GM23338 (cell line): ENCODE results near the gene RPS19. TPM values are rescaled to one million over a fixed set of nuclear protein-coding genes. Genes with fewer than 3 reads are reported as not detected.

Experiments
- ATAC-seq: fragments of 200-7000 bp; cut with Tn5 transposase; 3 replicates; pipeline ENCODE4 v1.9.1; 2020
- DNase-seq: peaks from one replicate; pipeline ENCODE4 v3.0.0-alpha.2; 2015; ENCODE audit warnings: low spot score
- H2AFZ ChIP-seq: fragments of 200-600 bp; sonication (generic); 2 replicates; pipeline ENCODE4 v1.8.0; 2016; ENCODE audit warnings: antibody characterized with exemption, mild to moderate bottlenecking, moderate library complexity
- H3F3A ChIP-seq: fragments of 200-600 bp; sonication (generic); replicated peaks from 2 replicates; pipeline ENCODE4 v1.8.0; 2017; ENCODE audit warnings: antibody characterized with exemption, mixed run types, low read depth
- H3K27ac ChIP-seq: fragments of 200-600 bp; sonication (generic); 2 replicates; pipeline ENCODE4 v1.6.1; 2016; ENCODE audit warnings: low read depth
- H3K27me3 ChIP-seq: fragments of 200-600 bp; sonication (generic); 2 replicates; pipeline ENCODE4 v1.8.0; 2016; ENCODE audit warnings: mild to moderate bottlenecking, mixed run types, moderate library complexity; ENCODE audit not compliant: insufficient read depth
- H3K36me3 ChIP-seq: fragments of 200-600 bp; sonication (generic); 2 replicates; pipeline ENCODE4 v1.8.0; 2016; ENCODE audit warnings: mild to moderate bottlenecking; ENCODE audit not compliant: insufficient read depth
- H3K4me1 ChIP-seq: fragments of 200-600 bp; sonication (generic); 2 replicates; pipeline ENCODE4 v1.8.0; 2016; ENCODE audit warnings: mild to moderate bottlenecking, moderate library complexity; ENCODE audit not compliant: insufficient read depth
- H3K4me2 ChIP-seq: fragments of 200-600 bp; sonication (generic); 2 replicates; pipeline ENCODE4 v1.7.1; 2017; ENCODE audit warnings: mixed run types
- H3K4me3 ChIP-seq: fragments of 200-600 bp; sonication (generic); 2 replicates; pipeline ENCODE4 v1.6.1; 2016; ENCODE audit warnings: mixed run types
- H3K79me2 ChIP-seq: fragments of 200-600 bp; sonication (generic); replicated peaks from 2 replicates; pipeline ENCODE4 v1.8.0; 2017; ENCODE audit warnings: mild to moderate bottlenecking; ENCODE audit not compliant: insufficient read depth
- H3K9me2 ChIP-seq: fragments of 200-600 bp; sonication (generic); 2 replicates; pipeline ENCODE4 v1.8.0; 2017; ENCODE audit not compliant: insufficient read depth
- H4K20me1 ChIP-seq: fragments of 200-600 bp; sonication (generic); replicated peaks from 2 replicates; pipeline ENCODE4 v1.8.0; 2017; ENCODE audit warnings: mild to moderate bottlenecking; ENCODE audit not compliant: insufficient read depth
- H3K27ac Mint-ChIP-seq: 2 replicates; pipeline ENCODE4 v1.8.0; 2020; ENCODE audit warnings: inconsistent platforms, mild to moderate bottlenecking, moderate library complexity, mixed read lengths
- H3K27me3 Mint-ChIP-seq: 3 replicates; pipeline ENCODE4 v1.8.0; 2022; ENCODE audit warnings: low read depth, mild to moderate bottlenecking, moderate library complexity, mixed read lengths, inconsistent platforms; ENCODE audit not compliant: insufficient read depth, poor library complexity
- H3K36me3 Mint-ChIP-seq: 3 replicates; pipeline ENCODE4 v1.8.0; 2021; ENCODE audit warnings: low read depth, mild to moderate bottlenecking, inconsistent platforms, moderate library complexity, mixed read lengths
- H3K4me1 Mint-ChIP-seq: 3 replicates; pipeline ENCODE4 v1.8.0; 2020; ENCODE audit warnings: mild to moderate bottlenecking, inconsistent platforms, mixed read lengths
- H3K4me3 Mint-ChIP-seq: 3 replicates; pipeline ENCODE4 v1.8.0; 2021; ENCODE audit warnings: moderate library complexity, mild to moderate bottlenecking, inconsistent platforms, mixed read lengths
- H3K9me3 Mint-ChIP-seq: 3 replicates; pipeline ENCODE4 v1.8.0; 2020; ENCODE audit warnings: moderate library complexity, mild to moderate bottlenecking, inconsistent platforms, mixed read lengths
- CREB1 ChIP-seq: fragments of 250-450 bp; sonication (Bioruptor Pico); IDR thresholded peaks from 2 replicates; pipeline ENCODE4 v1.5.0; 2020; ENCODE audit warnings: low read depth, mild to moderate bottlenecking, moderate library complexity
- CTCF ChIP-seq, 2 experiments: fragments of 200-600 bp in 1 of 2; sonication (generic) in 1 of 2; conservative IDR thresholded peaks; 2 replicates each; pipeline versions ENCODE4 v1.5.1 to v1.6.1; 2016 to 2017; ENCODE audit warnings: antibody characterized with exemption in 2 of 2, low read depth in 2 of 2, mild to moderate bottlenecking in 2 of 2, moderate library complexity in 1 of 2
- ETS1 ChIP-seq: IDR thresholded peaks from 2 replicates; pipeline ENCODE4 v1.6.1; 2016; ENCODE audit warnings: antibody characterized with exemption
- EZH2 ChIP-seq: fragments of 200-600 bp; sonication (generic); IDR thresholded peaks from one replicate; pipeline ENCODE4 v1.8.0; 2017; ENCODE audit warnings: antibody characterized with exemption, mild to moderate bottlenecking, low read depth; ENCODE audit not compliant: unreplicated experiment
- EZH2phosphoT487 ChIP-seq: fragments of 200-600 bp; sonication (generic); IDR thresholded peaks from one replicate; pipeline ENCODE4 v1.8.1; 2018; ENCODE audit warnings: antibody characterized with exemption; ENCODE audit not compliant: unreplicated experiment
- JUNB ChIP-seq: IDR thresholded peaks from one replicate; pipeline ENCODE4 v1.6.1; 2016; ENCODE audit warnings: antibody characterized with exemption; ENCODE audit not compliant: unreplicated experiment
- NANOG ChIP-seq: IDR thresholded peaks from 2 replicates; pipeline ENCODE4 v1.6.1; 2016; ENCODE audit warnings: antibody characterized with exemption, borderline replicate concordance
- POLR2AphosphoS5 ChIP-seq: IDR thresholded peaks from 2 replicates; pipeline ENCODE4 v1.6.1; 2016; ENCODE audit warnings: antibody characterized with exemption, low read depth
- REST ChIP-seq: IDR thresholded peaks from one replicate; pipeline ENCODE4 v1.6.1; 2018; ENCODE audit warnings: antibody characterized with exemption; ENCODE audit not compliant: unreplicated experiment
- STAT1 ChIP-seq: IDR thresholded peaks from one replicate; pipeline ENCODE4 v1.6.1; 2016; ENCODE audit warnings: antibody characterized with exemption; ENCODE audit not compliant: unreplicated experiment
- ZNF114 ChIP-seq: fragments of 250-450 bp; sonication (Bioruptor Pico); IDR thresholded peaks from 2 replicates; pipeline ENCODE4 v1.5.0; 2020; ENCODE audit warnings: mild to moderate bottlenecking, moderate library complexity
- ZNF331 ChIP-seq: fragments of 250-450 bp; sonication (Bioruptor Pico); IDR thresholded peaks from 2 replicates; pipeline ENCODE4 v1.5.0; 2020; ENCODE audit warnings: low read depth, mild to moderate bottlenecking, moderate library complexity
- polyA plus RNA-seq: library from polyadenylated mRNA; unstranded; fragments of >200 nt; fragmentation: Nextera tagmentation; extraction: Ambion mirVana; gene quantifications from 2 replicates; pipeline ENCODE4 v1.2.1, GENCODE V29; 2016
- total RNA-seq: library from RNA; depleted of rRNA; stranded (reverse); fragments of >200 nt; shearing (Covaris generic); gene quantifications from 2 replicates; pipeline ENCODE4 v1.2.3, GENCODE V29; 2014

The RPS19 gene
- total and polyA plus RNA-seq, 2 experiments from 2014 or later: 1,798 to 4,073 TPM

- TF ChIP-seq CTCF (conservative IDR thresholded peaks at IDR 0.05; ENCODE audit: low read depth in 2 of 2): no peak
- TF ChIP-seq EZH2: no peak
- TF ChIP-seq JUNB: no peak
- TF ChIP-seq POLR2AphosphoS5: no peak
- no peak for TF ChIP-seq REST
- no peak for TF ChIP-seq ZNF331 (CRISPR knock-in tag)
Measured at GRCh38 chr19:41907994-41908615, 48.0 kb downstream of the RPS19 start (continued).

- ATAC-seq (no peak), DNase-seq (no peak)
- H3F3A ChIP-seq: no peaks in the 10 kb centered on the region
- Mint-ChIP-seq H3K4me3 (no peak overlapping the region), H3K36me3 (peaks cover 19% of the 10 kb centered on the region), H3K9me3 (peaks cover 3% of the 10 kb centered on the region; the same call in 1 of the 3 replicates), H3K4me1 (peaks cover 20% of the 10 kb centered on the region), H3K27me3 (peaks cover 52% of the 10 kb centered on the region), H3K27ac (no peak overlapping the region)
- no peaks in the 10 kb centered on the region; the same call in 1 of the 2 replicates for H3K4me1 ChIP-seq
- H3K79me2 ChIP-seq: no peaks in the 10 kb centered on the region
- H3K4me2 ChIP-seq: no peak overlapping the region
- H3K27me3 ChIP-seq: peaks cover 53% of the 10 kb centered on the region
- no peaks in the 10 kb centered on the region; the same call in 1 of the 2 replicates for H4K20me1 ChIP-seq
- H2AFZ ChIP-seq: no peak overlapping the region
- H3K36me3 ChIP-seq: peaks cover 3% of the 10 kb centered on the region; the same call in 1 of the 2 replicates
- no peak overlapping the region for H3K27ac ChIP-seq
- no peaks in the 10 kb centered on the region for H3K9me2 ChIP-seq
- no peak overlapping the region for H3K4me3 ChIP-seq
- TF ChIP-seq POLR2AphosphoS5 (no peak), CTCF (conservative IDR thresholded peaks at IDR 0.05; ENCODE audit: low read depth in 2 of 2) (no peak), EZH2 (no peak), EZH2phosphoT487 (no peak), ETS1 (no peak), JUNB (no peak), NANOG (no peak), CREB1 (CRISPR knock-in tag) (no peak), ZNF114 (CRISPR knock-in tag) (no peak), REST (no peak), STAT1 (no peak), ZNF331 (CRISPR knock-in tag) (no peak)
Measured at GRCh38 chr19:41908724-41909464, 48.8 kb downstream of the RPS19 start.
